Peyer's patch (tissue), 4 donors: ENCODE data around the gene GTF2H2C.
A peak's percentile ranks its signal among the peaks of the same experiment; 100 is the strongest.
"Not testable (repeated sequence)": the region's sequence is repeated elsewhere in the genome, so short reads cannot be mapped to it uniquely, and the experiment has no call there.

Experiments used
- CTCF ChIP-seq, 6 experiments: fragments of 450-650 bp in 4 of 6; fragments of 200-600 bp in 2 of 6; sonication (generic) in 1 of 6; IDR thresholded peaks; one replicate each; pipeline ENCODE4 v1.5.1; 2017 to 2019; ENCODE audit warnings: antibody characterized with exemption in 6 of 6, mild to moderate bottlenecking in 3 of 6, moderate library complexity in 1 of 6
- POLR2A ChIP-seq, 2 donors: fragments of 450-650 bp; IDR thresholded peaks; one replicate each; pipeline ENCODE4 v1.5.1; 2017; ENCODE audit warnings: antibody characterized with exemption in 2 of 2, mild to moderate bottlenecking in 2 of 2, moderate library complexity in 2 of 2

- TF ChIP-seq CTCF (IDR thresholded peaks at IDR 0.05) = peak in 1 of 6 experiments; percentile 22
- not testable (repeated sequence) for TF ChIP-seq POLR2A (IDR thresholded peaks at IDR 0.05)
These were observed at the start of gene GTF2H2C for GRCh38 chr5:69559908-69560330.
